Esophagus muscularis mucosa (tissue), 3 donors: ENCODE results near the gene WFDC11.

Experiments used
- EP300 ChIP-seq: sonication (generic); formaldehyde crosslinking; IDR thresholded peaks from one replicate; pipeline ENCODE4 v1.6.1; 2017; ENCODE audit warnings: antibody characterized with exemption
- TF ChIP-seq, protein P1 (sequence below), 3 experiments: fragments of 200-600 bp in 2 of 3; fragments of 450-650 bp in 1 of 3; sonication (generic) in 2 of 3; IDR thresholded peaks; one replicate each; pipeline ENCODE4 v1.5.1; 2017 to 2019; ENCODE audit warnings: antibody characterized with exemption in 3 of 3, mild to moderate bottlenecking in 2 of 3, moderate library complexity in 1 of 3

DNA sequence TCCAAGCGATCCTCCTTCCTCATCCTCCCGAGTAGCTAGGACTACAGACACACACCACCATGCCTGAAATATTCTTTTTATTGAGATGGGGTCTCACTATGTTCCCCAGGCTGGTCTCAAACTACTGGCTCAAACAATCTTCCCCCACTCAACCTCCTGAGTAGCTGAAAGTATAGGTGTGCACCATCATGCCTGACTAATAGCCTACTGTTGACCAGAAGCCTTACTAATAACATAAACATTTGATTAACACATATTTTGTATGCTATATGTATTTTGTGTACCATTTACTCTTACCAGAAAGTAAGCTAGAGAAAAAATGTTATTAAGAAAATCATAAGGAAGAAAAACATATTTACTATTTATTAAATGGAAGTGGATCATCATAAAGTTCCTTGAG lies 52.4 kb downstream of the WFDC11 start:
- TF ChIP-seq, protein P1, sequence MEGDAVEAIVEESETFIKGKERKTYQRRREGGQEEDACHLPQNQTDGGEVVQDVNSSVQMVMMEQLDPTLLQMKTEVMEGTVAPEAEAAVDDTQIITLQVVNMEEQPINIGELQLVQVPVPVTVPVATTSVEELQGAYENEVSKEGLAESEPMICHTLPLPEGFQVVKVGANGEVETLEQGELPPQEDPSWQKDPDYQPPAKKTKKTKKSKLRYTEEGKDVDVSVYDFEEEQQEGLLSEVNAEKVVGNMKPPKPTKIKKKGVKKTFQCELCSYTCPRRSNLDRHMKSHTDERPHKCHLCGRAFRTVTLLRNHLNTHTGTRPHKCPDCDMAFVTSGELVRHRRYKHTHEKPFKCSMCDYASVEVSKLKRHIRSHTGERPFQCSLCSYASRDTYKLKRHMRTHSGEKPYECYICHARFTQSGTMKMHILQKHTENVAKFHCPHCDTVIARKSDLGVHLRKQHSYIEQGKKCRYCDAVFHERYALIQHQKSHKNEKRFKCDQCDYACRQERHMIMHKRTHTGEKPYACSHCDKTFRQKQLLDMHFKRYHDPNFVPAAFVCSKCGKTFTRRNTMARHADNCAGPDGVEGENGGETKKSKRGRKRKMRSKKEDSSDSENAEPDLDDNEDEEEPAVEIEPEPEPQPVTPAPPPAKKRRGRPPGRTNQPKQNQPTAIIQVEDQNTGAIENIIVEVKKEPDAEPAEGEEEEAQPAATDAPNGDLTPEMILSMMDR (IDR thresholded peaks at IDR 0.05), result no peak
- TF ChIP-seq EP300, result no peak
